Measurements from ENCODE around the gene ATRNL1. TPM values are rescaled to one million over a fixed set of nuclear protein-coding genes. Genes with fewer than 3 reads are reported as not detected.
"Not testable (repeated sequence)": the region's sequence is repeated elsewhere in the genome, so short reads cannot be mapped to it uniquely, and the experiment has no call there.

The ATRNL1 gene
- total and polyA plus RNA-seq, 2 experiments from 2014 or later = not detected

DNA sequence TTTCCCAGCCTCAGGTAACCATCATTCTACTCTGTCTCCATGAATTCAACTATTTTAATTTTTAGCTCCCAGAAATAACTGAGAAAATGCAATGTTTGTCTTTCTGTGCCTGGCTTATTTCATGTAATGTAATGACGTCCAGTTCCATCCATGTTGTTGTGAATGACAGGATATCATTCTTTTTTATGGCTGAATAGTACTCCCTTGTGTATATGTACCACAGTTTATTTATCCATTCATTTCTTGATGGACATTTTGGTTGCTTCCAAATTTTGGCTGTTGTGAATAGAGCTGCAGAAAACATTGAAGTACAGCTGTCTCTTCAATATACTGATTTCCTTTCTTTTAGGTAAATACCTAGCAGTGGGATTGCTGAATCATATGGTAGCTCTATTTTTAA lies 10.5 kb downstream of the ATRNL1 start:
- no peaks in the 10 kb centered on the region for H3K4me1 ChIP-seq (ENCODE audit: insufficient read depth)
- no peaks in the 10 kb centered on the region for H3K36me3 ChIP-seq (ENCODE audit: low read depth)
- no peak overlapping the region for H3K4me2 ChIP-seq (ENCODE audit: unreplicated experiment)
- WGBS, 2 experiments (ENCODE audit: low coverage in 1 of 2, low lambda C conversion rate in 2 of 2, missing lambda C conversion rate in 2 of 2) = 9 to 10% methylated on average over 1 of the region's 1 CpG
- H3K4me3 ChIP-seq = no peak overlapping the region
- H4K20me1 ChIP-seq (ENCODE audit: insufficient read depth) = no peaks in the 10 kb centered on the region
- H3K27ac ChIP-seq = no peak overlapping the region
- no peaks in the 10 kb centered on the region for H3F3A ChIP-seq (ENCODE audit: insufficient read depth)
- no peak for DNase-seq
- TF ChIP-seq EZH2phosphoT487 (IDR thresholded peaks at IDR 0.05; ENCODE audit: insufficient read depth, low read depth) (no peak), EZH2 (IDR thresholded peaks at IDR 0.05; ENCODE audit: insufficient read depth, poor library complexity, severe bottlenecking) (no peak)
- H3K9ac ChIP-seq = no peak overlapping the region
- no peak overlapping the region for H2AFZ ChIP-seq
- H3K79me2 ChIP-seq (ENCODE audit: insufficient read depth) = no peaks in the 10 kb centered on the region
- no peaks in the 10 kb centered on the region for H3K9me3 ChIP-seq (ENCODE audit: low read depth)
- no peaks in the 10 kb centered on the region for H3K9me2 ChIP-seq (ENCODE audit: insufficient read depth)
- in situ Hi-C loops (cut with MboI) = no loop called here
- 0 out of 2 replicates have a peak, but pooled peaks cover 4% of the 10 kb centered on the region for H3K27me3 ChIP-seq (replicated peaks; ENCODE audit: insufficient read depth)

GRCh38 chr10:115105411-115105810 lies 12.2 kb downstream of the ATRNL1 start:
- WGBS, 2 experiments (ENCODE audit: low coverage in 1 of 2, low lambda C conversion rate in 2 of 2, missing lambda C conversion rate in 2 of 2) = 10 to 18% methylated on average over 5 of the region's 5 CpGs

GRCh38 chr10:115107830-115108229 lies 14.7 kb downstream of the ATRNL1 start:
- no peaks in the 10 kb centered on the region for H3K9me3 ChIP-seq (ENCODE audit: low read depth)
- H2AFZ ChIP-seq = no peak overlapping the region
- H3K4me1 ChIP-seq (ENCODE audit: insufficient read depth) = no peaks in the 10 kb centered on the region
- no peak overlapping the region for H3K9ac ChIP-seq
- H3K9me2 ChIP-seq (ENCODE audit: insufficient read depth) = no peaks in the 10 kb centered on the region
- H3K4me2 ChIP-seq (ENCODE audit: unreplicated experiment) = no peak overlapping the region
- H4K20me1 ChIP-seq (ENCODE audit: insufficient read depth) = no peaks in the 10 kb centered on the region
- WGBS, 2 experiments (ENCODE audit: low coverage in 1 of 2, low lambda C conversion rate in 2 of 2, missing lambda C conversion rate in 2 of 2) = 37 to 41% methylated on average over 3 of the region's 3 CpGs
- H3K79me2 ChIP-seq (ENCODE audit: insufficient read depth) = no peaks in the 10 kb centered on the region
- H3F3A ChIP-seq (ENCODE audit: insufficient read depth) = no peaks in the 10 kb centered on the region
- no peak for TF ChIP-seq EZH2phosphoT487 (IDR thresholded peaks at IDR 0.05; ENCODE audit: insufficient read depth, low read depth)
- TF ChIP-seq EZH2 (IDR thresholded peaks at IDR 0.05; ENCODE audit: insufficient read depth, poor library complexity, severe bottlenecking) = no peak
- H3K36me3 ChIP-seq (ENCODE audit: low read depth) = no peaks in the 10 kb centered on the region
- no peak overlapping the region for H3K4me3 ChIP-seq
- no peak overlapping the region for H3K27ac ChIP-seq
- in situ Hi-C loops (cut with MboI) = no loop called here
- DNase-seq = no peak
- H3K27me3 ChIP-seq (replicated peaks; ENCODE audit: insufficient read depth) = no peaks in the 10 kb centered on the region

More at GRCh38 chr10:115105411-115105810, 12.2 kb downstream of the ATRNL1 start:
- H3K9ac ChIP-seq; in situ Hi-C loops (cut with MboI); H3K36me3 ChIP-seq (ENCODE audit: low read depth); H3K79me2 ChIP-seq (ENCODE audit: insufficient read depth); H3K4me1 ChIP-seq (ENCODE audit: insufficient read depth); H3K9me2 ChIP-seq (ENCODE audit: insufficient read depth); H3F3A ChIP-seq (ENCODE audit: insufficient read depth); H3K27ac ChIP-seq; DNase-seq; H4K20me1 ChIP-seq (ENCODE audit: insufficient read depth); H3K9me3 ChIP-seq (ENCODE audit: low read depth); H3K4me3 ChIP-seq; H2AFZ ChIP-seq; H3K4me2 ChIP-seq (ENCODE audit: unreplicated experiment); H3K27me3 ChIP-seq (replicated peaks; ENCODE audit: insufficient read depth): not testable (repeated sequence)

GRCh38 chr10:115117301-115117700 lies 24.1 kb downstream of the ATRNL1 start:
- Histone ChIP-seq H3K27ac (no peak overlapping the region), H3K9me2 (ENCODE audit: insufficient read depth) (no peaks in the 10 kb centered on the region), H3K4me2 (ENCODE audit: unreplicated experiment) (no peak overlapping the region), H4K20me1 (ENCODE audit: insufficient read depth) (no peaks in the 10 kb centered on the region), H2AFZ (no peak overlapping the region), H3K27me3 (replicated peaks; ENCODE audit: insufficient read depth) (no peaks in the 10 kb centered on the region), H3K9me3 (ENCODE audit: low read depth) (no peaks in the 10 kb centered on the region), H3F3A (ENCODE audit: insufficient read depth) (no peaks in the 10 kb centered on the region), H3K9ac (no peak overlapping the region), H3K36me3 (ENCODE audit: low read depth) (no peaks in the 10 kb centered on the region), H3K79me2 (ENCODE audit: insufficient read depth) (no peaks in the 10 kb centered on the region), H3K4me3 (no peak overlapping the region), H3K4me1 (ENCODE audit: insufficient read depth) (no peaks in the 10 kb centered on the region)
- no peak for DNase-seq
- in situ Hi-C loops (cut with MboI) = loop anchor here (10.0 kb wide), 1 partner anchor 222 kb away; no protein-coding TSS in a partner anchor
- no peak for TF ChIP-seq EZH2 (IDR thresholded peaks at IDR 0.05; ENCODE audit: insufficient read depth, poor library complexity, severe bottlenecking)
- TF ChIP-seq EZH2phosphoT487 (IDR thresholded peaks at IDR 0.05; ENCODE audit: insufficient read depth, low read depth) = no peak
- 32 to 42% methylated on average over 3 of the region's 3 CpGs for WGBS, 2 experiments (ENCODE audit: low coverage in 1 of 2, low lambda C conversion rate in 2 of 2, missing lambda C conversion rate in 2 of 2)

GRCh38 chr10:115118346-115118745 lies 25.2 kb downstream of the ATRNL1 start:
- no peaks in the 10 kb centered on the region for H3K4me1 ChIP-seq (ENCODE audit: insufficient read depth)
- WGBS, 2 experiments (ENCODE audit: low coverage in 1 of 2, low lambda C conversion rate in 2 of 2, missing lambda C conversion rate in 2 of 2) = 31 to 41% methylated on average over 1 of the region's 1 CpG
- H3K9me3 ChIP-seq (ENCODE audit: low read depth) = no peaks in the 10 kb centered on the region
- H4K20me1 ChIP-seq (ENCODE audit: insufficient read depth) = no peaks in the 10 kb centered on the region
- H3K27ac ChIP-seq = no peak overlapping the region
- in situ Hi-C loops (cut with MboI) = loop anchor here (10.0 kb wide), 1 partner anchor 224 kb away; no protein-coding TSS in a partner anchor
- no peak overlapping the region for H3K4me3 ChIP-seq
- no peak overlapping the region for H3K4me2 ChIP-seq (ENCODE audit: unreplicated experiment)
- no peak overlapping the region for H2AFZ ChIP-seq
- no peaks in the 10 kb centered on the region for H3F3A ChIP-seq (ENCODE audit: insufficient read depth)
- no peak for TF ChIP-seq EZH2 (IDR thresholded peaks at IDR 0.05; ENCODE audit: insufficient read depth, poor library complexity, severe bottlenecking)
- TF ChIP-seq EZH2phosphoT487 (IDR thresholded peaks at IDR 0.05; ENCODE audit: insufficient read depth, low read depth) = no peak
- no peaks in the 10 kb centered on the region for H3K9me2 ChIP-seq (ENCODE audit: insufficient read depth)
- no peaks in the 10 kb centered on the region for H3K79me2 ChIP-seq (ENCODE audit: insufficient read depth)
- 0 out of 2 replicates have a peak, but pooled peaks cover 3% of the 10 kb centered on the region for H3K27me3 ChIP-seq (replicated peaks; ENCODE audit: insufficient read depth)
- DNase-seq = no peak
- H3K36me3 ChIP-seq (ENCODE audit: low read depth) = no peaks in the 10 kb centered on the region
- no peak overlapping the region for H3K9ac ChIP-seq
